A549 (cell line): ENCODE results near the gene GPX2. TPM values are rescaled to one million over a fixed set of nuclear protein-coding genes. Genes with fewer than 3 reads are reported as not detected.

Source experiments
- ATAC-seq, 2 experiments: fragments of 200-7000 bp in 1 of 2; fragments of >200 bp in 1 of 2; cut with Nextera tagmentation in 1 of 2; cut with Tn5 transposase in 1 of 2; 3 replicates each; pipeline versions ENCODE4 v1.8.0 to v1.9.1; 2018 to 2020; ENCODE audit warnings: mild to moderate bottlenecking in 1 of 2, moderate library complexity in 1 of 2
- CTCF ChIA-PET: fragments of 300-600 bp; sonication (Branson Sonifier 250); formaldehyde crosslinking; extraction: SDS; loops from one replicate; lab custom pipeline; 2021; ENCODE audit warnings: antibody characterized with exemption, inconsistent platforms; lab: Yijun Ruan, JAX
- POLR2A ChIA-PET: fragments of 350-600 bp; formaldehyde crosslinking; extraction: SDS; loops from one replicate; lab custom pipeline; 2021; ENCODE audit warnings: antibody characterized with exemption, inconsistent platforms; lab: Yijun Ruan, JAX
- DNase-seq, 2 experiments: peaks; one replicate each; pipeline versions ENCODE4 v3.0.0 to v3.0.0-alpha.2; 2011 to 2016; ENCODE audit warnings: low read depth in 1 of 2, low spot score in 1 of 2
- FAIRE-seq: peaks from 2 replicates; lab custom pipeline; 2011; peaks lifted over from hg19 to GRCh38; lab: Jason Lieb, UNC
- H3K27ac ChIP-seq, 2 experiments: fragments of >200 bp; sonication (Bioruptor Twin); formaldehyde crosslinking; 3 replicates each; pipeline ENCODE4 v1.5.1; 2016 to 2017
- H3K4me1 ChIP-seq: fragments of >200 bp; sonication (Bioruptor Twin); formaldehyde crosslinking; 3 replicates; pipeline ENCODE4 v1.6.1; 2016
- H3K4me2 ChIP-seq: fragments of >200 bp; sonication (Bioruptor Twin); formaldehyde crosslinking; 3 replicates; pipeline ENCODE4 v1.6.1; 2016
- H3K4me3 ChIP-seq: fragments of >200 bp; sonication (Bioruptor Twin); formaldehyde crosslinking; 3 replicates; pipeline ENCODE4 v1.5.1; 2016
- H3K9me3 ChIP-seq: fragments of >200 bp; sonication (Bioruptor Twin); formaldehyde crosslinking; 3 replicates; pipeline ENCODE4 v1.6.1; 2016
- BCL3 ChIP-seq: fragments of >200 bp; sonication (Bioruptor Twin); formaldehyde crosslinking; IDR thresholded peaks from 3 replicates; pipeline ENCODE4 v1.6.1; 2016
- CEBPB ChIP-seq, 2 experiments: fragments of >200 bp in 1 of 2; sonication (Bioruptor Twin) in 1 of 2; formaldehyde crosslinking in 1 of 2; IDR thresholded peaks; 2 replicates each; pipeline ENCODE4 v1.6.1; 2012 to 2016
- ELK1 ChIP-seq: fragments of 150-350 bp; IDR thresholded peaks from 2 replicates; pipeline ENCODE4 v1.6.1; 2014; ENCODE audit warnings: low read depth, mild to moderate bottlenecking, low read length
- FOSB ChIP-seq: fragments of 250-450 bp; sonication (Bioruptor Pico); IDR thresholded peaks from 2 replicates; pipeline ENCODE4 v1.5.0; 2020; ENCODE audit warnings: mild to moderate bottlenecking, moderate library complexity
- GATA3 ChIP-seq: IDR thresholded peaks from 2 replicates; pipeline ENCODE4 v1.6.1; 2012; ENCODE audit warnings: borderline replicate concordance
- HOXB13 ChIP-seq: fragments of 250-450 bp; sonication (Bioruptor Pico); IDR thresholded peaks from 2 replicates; pipeline ENCODE4 v1.5.0; 2020; ENCODE audit warnings: low read depth, mild to moderate bottlenecking, moderate library complexity
- KDM1A ChIP-seq: fragments of 200-600 bp; sonication (generic); IDR thresholded peaks from 2 replicates; pipeline ENCODE4 v1.6.1; 2016; ENCODE audit warnings: low read depth, mild to moderate bottlenecking
- KDM5A ChIP-seq: fragments of 200-600 bp; sonication (generic); IDR thresholded peaks from 2 replicates; pipeline ENCODE4 v1.6.1; 2016; ENCODE audit warnings: antibody characterized with exemption, mild to moderate bottlenecking
- MAFK ChIP-seq: fragments of 450-650 bp; IDR thresholded peaks from 2 replicates; pipeline ENCODE4 v1.6.1; 2014; ENCODE audit not compliant: partially characterized antibody
- PHF8 ChIP-seq: fragments of 200-600 bp; sonication (generic); IDR thresholded peaks from 2 replicates; pipeline ENCODE4 v1.6.1; 2016; ENCODE audit warnings: low read depth, mild to moderate bottlenecking, antibody characterized with exemption, moderate library complexity, borderline replicate concordance
- RAD21 ChIP-seq, 2 experiments: fragments of >200 bp in 1 of 2; sonication (Bioruptor Twin) in 1 of 2; formaldehyde crosslinking in 1 of 2; IDR thresholded peaks in 1 of 2; conservative IDR thresholded peaks in 1 of 2; 2 replicates in 1 of 2; 3 replicates in 1 of 2; pipeline ENCODE4 v1.6.1; 2012 to 2018; ENCODE audit warnings: inconsistent platforms in 1 of 2
- SMC3 ChIP-seq: fragments of >200 bp; sonication (Bioruptor Twin); formaldehyde crosslinking; IDR thresholded peaks from 3 replicates; pipeline ENCODE4 v1.6.1; 2018; ENCODE audit warnings: inconsistent platforms
- ZC3H11A ChIP-seq: fragments of 450-650 bp; IDR thresholded peaks from 2 replicates; pipeline ENCODE4 v1.6.1; 2014; ENCODE audit warnings: antibody characterized with exemption, mild to moderate bottlenecking
- ZFP36 ChIP-seq: fragments of 450-650 bp; IDR thresholded peaks from 2 replicates; pipeline ENCODE4 v1.6.1; 2014; ENCODE audit warnings: borderline replicate concordance; ENCODE audit not compliant: partially characterized antibody
- ZNF302 ChIP-seq: fragments of 250-450 bp; sonication (Bioruptor Pico); IDR thresholded peaks from 2 replicates; pipeline ENCODE4 v1.9.0; 2021; ENCODE audit warnings: inconsistent platforms, mild to moderate bottlenecking, moderate library complexity
- WGBS: methylation state at CpG from one replicate; pipeline ENCODE4 v1.1.6; 2017; ENCODE audit errors: missing lambda C conversion rate; 5-methylcytosine and 5-hydroxymethylcytosine counted together
- polyA plus RNA-seq, 4 experiments: library from polyadenylated mRNA; depleted of rRNA in 3 of 4; stranded (reverse); fragments of >200 nt; fragmentation: RNase III in 1 of 4; extraction: RNeasy Plus Mini Kit Qiagen cat#74134 plus additional on column Dnase treatment in 1 of 4; gene quantifications; 2 replicates in 3 of 4; 3 replicates in 1 of 4; pipeline ENCODE4 v1.2.3, GENCODE V29; 2011 to 2017
- TF ChIP-seq, protein P1 (sequence below): fragments of >200 bp; sonication (Bioruptor Twin); formaldehyde crosslinking; IDR thresholded peaks from 3 replicates; pipeline ENCODE4 v1.5.1; 2016
- TF ChIP-seq, protein P2 (sequence below): fragments of >200 bp; sonication (Bioruptor Twin); formaldehyde crosslinking; IDR thresholded peaks from 2 replicates; pipeline ENCODE4 v1.6.1; 2016
- TF ChIP-seq, protein P3 (sequence below): fragments of 200-600 bp; sonication (generic); IDR thresholded peaks from 2 replicates; pipeline ENCODE4 v1.6.1; 2016; ENCODE audit warnings: antibody characterized with exemption, mild to moderate bottlenecking, moderate library complexity

Gene GPX2
- polyA plus RNA-seq, 2 of the 4 experiments (the other 2 are of a cell fraction), result 382 to 876 TPM

GRCh38 chr14:64891839-64892375 is 50.6 kb downstream of the GPX2 start:
- CTCF ChIA-PET, result interaction anchor here (0.6 to 8.7 kb wide), 85 partner anchors 11 to 554 kb away, joined by 3 to 250 read pairs (median 5); partner anchors contain the start of genes CHURC1, FNTB, PLEKHG3 and SPTB
- WGBS, result 48% methylated on average over 2 of the region's 2 CpGs
- H3K27ac ChIP-seq, result no peak overlapping the region
- H3K4me3 ChIP-seq, result no peak overlapping the region
- no peaks in the 10 kb centered on the region for H3K9me3 ChIP-seq
- DNase-seq (peak; percentile 56 to 80), FAIRE-seq (peak; percentile 94), ATAC-seq (peak; percentile 95 to 99)
- H3K4me2 ChIP-seq, result no peak overlapping the region
- TF ChIP-seq FOSB (CRISPR knock-in tag), result no peak
- TF ChIP-seq SMC3, result peak; percentile 92
- no peak for TF ChIP-seq CEBPB (IDR thresholded peaks at IDR 0.05)
- no peak for TF ChIP-seq KDM5A
- no peak for TF ChIP-seq HOXB13 (CRISPR knock-in tag)
- TF ChIP-seq, protein P1, sequence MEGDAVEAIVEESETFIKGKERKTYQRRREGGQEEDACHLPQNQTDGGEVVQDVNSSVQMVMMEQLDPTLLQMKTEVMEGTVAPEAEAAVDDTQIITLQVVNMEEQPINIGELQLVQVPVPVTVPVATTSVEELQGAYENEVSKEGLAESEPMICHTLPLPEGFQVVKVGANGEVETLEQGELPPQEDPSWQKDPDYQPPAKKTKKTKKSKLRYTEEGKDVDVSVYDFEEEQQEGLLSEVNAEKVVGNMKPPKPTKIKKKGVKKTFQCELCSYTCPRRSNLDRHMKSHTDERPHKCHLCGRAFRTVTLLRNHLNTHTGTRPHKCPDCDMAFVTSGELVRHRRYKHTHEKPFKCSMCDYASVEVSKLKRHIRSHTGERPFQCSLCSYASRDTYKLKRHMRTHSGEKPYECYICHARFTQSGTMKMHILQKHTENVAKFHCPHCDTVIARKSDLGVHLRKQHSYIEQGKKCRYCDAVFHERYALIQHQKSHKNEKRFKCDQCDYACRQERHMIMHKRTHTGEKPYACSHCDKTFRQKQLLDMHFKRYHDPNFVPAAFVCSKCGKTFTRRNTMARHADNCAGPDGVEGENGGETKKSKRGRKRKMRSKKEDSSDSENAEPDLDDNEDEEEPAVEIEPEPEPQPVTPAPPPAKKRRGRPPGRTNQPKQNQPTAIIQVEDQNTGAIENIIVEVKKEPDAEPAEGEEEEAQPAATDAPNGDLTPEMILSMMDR, result peak; percentile 79
- TF ChIP-seq, protein P2, sequence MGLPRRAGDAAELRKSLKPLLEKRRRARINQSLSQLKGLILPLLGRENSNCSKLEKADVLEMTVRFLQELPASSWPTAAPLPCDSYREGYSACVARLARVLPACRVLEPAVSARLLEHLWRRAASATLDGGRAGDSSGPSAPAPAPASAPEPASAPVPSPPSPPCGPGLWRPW, result no peak
- peak; percentile 89 to 90 for TF ChIP-seq RAD21 (conservative IDR thresholded peaks at IDR 0.05 in 1 of 2, IDR thresholded peaks at IDR 0.05 in 1 of 2)
- POLR2A ChIA-PET, result interaction anchor here (1.0 to 2.2 kb wide), 4 partner anchors 69 to 387 kb away, joined by 3 to 7 read pairs (median 6); partner anchors contain the start of genes HSPA2 and ZBTB1
- H3K4me1 ChIP-seq, result no peaks in the 10 kb centered on the region

GRCh38 chr14:64891173-64891838 is 51.2 kb downstream of the GPX2 start:
- Histone ChIP-seq H3K4me3 (no peak overlapping the region), H3K4me1 (no peaks in the 10 kb centered on the region), H3K27ac (no peak overlapping the region), H3K4me2 (no peak overlapping the region), H3K9me3 (no peaks in the 10 kb centered on the region)
- ChIA-PET POLR2A (interaction anchor here (1.0 to 2.2 kb wide), 4 partner anchors 68 to 386 kb away, joined by 3 to 7 read pairs (median 6); partner anchors contain the start of genes HSPA2 and ZBTB1), CTCF (interaction anchor here (0.6 to 8.7 kb wide), 78 partner anchors 11 to 554 kb away, joined by 3 to 250 read pairs (median 5); partner anchors contain the start of genes CHURC1, PLEKHG3 and SPTB)
- peak in 1 of 2 experiments; percentile 33; a peak in 3 of 6 replicates for ATAC-seq
- WGBS, result 92% methylated on average over 4 of the region's 4 CpGs
- FAIRE-seq, result no peak
- DNase-seq, result no peak
- TF ChIP-seq MAFK, result peak; percentile 56
- no peak for TF ChIP-seq PHF8

- Histone ChIP-seq H3K4me2 (no peak overlapping the region), H3K27ac (no peak overlapping the region), H3K9me3 (no peaks in the 10 kb centered on the region), H3K4me1 (no peaks in the 10 kb centered on the region), H3K4me3 (no peak overlapping the region)
- 73% methylated on average over 6 of the region's 6 CpGs for WGBS
- no peak for ATAC-seq
- TF ChIP-seq BCL3 (no peak), GATA3 (no peak), ZFP36 (no peak), ELK1 (no peak), KDM1A (no peak), ZNF302 (no peak), ZC3H11A (no peak)
- TF ChIP-seq, protein P3, sequence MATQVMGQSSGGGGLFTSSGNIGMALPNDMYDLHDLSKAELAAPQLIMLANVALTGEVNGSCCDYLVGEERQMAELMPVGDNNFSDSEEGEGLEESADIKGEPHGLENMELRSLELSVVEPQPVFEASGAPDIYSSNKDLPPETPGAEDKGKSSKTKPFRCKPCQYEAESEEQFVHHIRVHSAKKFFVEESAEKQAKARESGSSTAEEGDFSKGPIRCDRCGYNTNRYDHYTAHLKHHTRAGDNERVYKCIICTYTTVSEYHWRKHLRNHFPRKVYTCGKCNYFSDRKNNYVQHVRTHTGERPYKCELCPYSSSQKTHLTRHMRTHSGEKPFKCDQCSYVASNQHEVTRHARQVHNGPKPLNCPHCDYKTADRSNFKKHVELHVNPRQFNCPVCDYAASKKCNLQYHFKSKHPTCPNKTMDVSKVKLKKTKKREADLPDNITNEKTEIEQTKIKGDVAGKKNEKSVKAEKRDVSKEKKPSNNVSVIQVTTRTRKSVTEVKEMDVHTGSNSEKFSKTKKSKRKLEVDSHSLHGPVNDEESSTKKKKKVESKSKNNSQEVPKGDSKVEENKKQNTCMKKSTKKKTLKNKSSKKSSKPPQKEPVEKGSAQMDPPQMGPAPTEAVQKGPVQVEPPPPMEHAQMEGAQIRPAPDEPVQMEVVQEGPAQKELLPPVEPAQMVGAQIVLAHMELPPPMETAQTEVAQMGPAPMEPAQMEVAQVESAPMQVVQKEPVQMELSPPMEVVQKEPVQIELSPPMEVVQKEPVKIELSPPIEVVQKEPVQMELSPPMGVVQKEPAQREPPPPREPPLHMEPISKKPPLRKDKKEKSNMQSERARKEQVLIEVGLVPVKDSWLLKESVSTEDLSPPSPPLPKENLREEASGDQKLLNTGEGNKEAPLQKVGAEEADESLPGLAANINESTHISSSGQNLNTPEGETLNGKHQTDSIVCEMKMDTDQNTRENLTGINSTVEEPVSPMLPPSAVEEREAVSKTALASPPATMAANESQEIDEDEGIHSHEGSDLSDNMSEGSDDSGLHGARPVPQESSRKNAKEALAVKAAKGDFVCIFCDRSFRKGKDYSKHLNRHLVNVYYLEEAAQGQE, result no peak
- FAIRE-seq, result no peak
- DNase-seq, result no peak
- ChIA-PET CTCF (interaction anchor here (1.7 to 8.7 kb wide), 11 partner anchors 9 to 217 kb away, joined by 6 to 250 read pairs (median 73); partner anchors contain the start of gene SPTB), POLR2A (no interaction called here)
Measured at GRCh38 chr14:64889352-64889751, 53.2 kb downstream of the GPX2 start.
